Epidermal melanocyte (primary cell): ENCODE results near the gene SOX11.
A peak's percentile ranks its signal among the peaks of the same experiment; 100 is the strongest.

Experiments
- DNase-seq: peaks from one replicate; pipeline ENCODE4 v3.0.0; 2011; ENCODE audit warnings: low spot score; ENCODE audit not compliant: insufficient read length

SOX11 gene

GRCh38 chr2:5691221-5691984, 781 bp upstream of the SOX11 start:
- DNase-seq, result peak; percentile 29

GRCh38 chr2:5692561-5693286, 540 bp downstream of the SOX11 start:
- no peak for DNase-seq

- DNase-seq, result no peak
Observed at GRCh38 chr2:5693287-5694201, 1.4 kb downstream of the SOX11 start.

- no peak for DNase-seq
Observed at GRCh38 chr2:5694306-5694705, 2.1 kb downstream of the SOX11 start.

GRCh38 chr2:5695654-5696403, 3.6 kb downstream of the SOX11 start:
- peak; percentile 40 for DNase-seq

- no peak for DNase-seq
Observed at GRCh38 chr2:5696404-5696944, 4.3 kb downstream of the SOX11 start.

GRCh38 chr2:5696945-5697521, 4.8 kb downstream of the SOX11 start:
- no peak for DNase-seq

GRCh38 chr2:5697562-5697961, 5.4 kb downstream of the SOX11 start:
- DNase-seq, result no peak

GRCh38 chr2:5698134-5698533, 6.0 kb downstream of the SOX11 start:
- DNase-seq, result no peak

GRCh38 chr2:5699963-5700362, 7.8 kb downstream of the SOX11 start:
- DNase-seq, result no peak

- no peak for DNase-seq
Observed at GRCh38 chr2:5700551-5700950, 8.4 kb downstream of the SOX11 start.

GRCh38 chr2:5701266-5701665, 9.1 kb downstream of the SOX11 start:
- no peak for DNase-seq

GRCh38 chr2:5703166-5703565, 11.0 kb downstream of the SOX11 start:
- DNase-seq, result no peak

- no peak for DNase-seq
Observed at GRCh38 chr2:5705490-5705889, 13.3 kb downstream of the SOX11 start.

GRCh38 chr2:5706717-5707455, 14.7 kb downstream of the SOX11 start:
- DNase-seq, result no peak

GRCh38 chr2:5710615-5711014, 18.4 kb downstream of the SOX11 start:
- DNase-seq, result no peak

- no peak for DNase-seq
Observed at GRCh38 chr2:5713101-5713500, 20.9 kb downstream of the SOX11 start.

GRCh38 chr2:5719629-5720334, 27.6 kb downstream of the SOX11 start:
- no peak for DNase-seq

GRCh38 chr2:5720426-5720825, 28.2 kb downstream of the SOX11 start:
- no peak for DNase-seq
